ENCODE results near the gene EPG5.
"Not testable (repeated sequence)": the region's sequence is repeated elsewhere in the genome, so short reads cannot be mapped to it uniquely, and the experiment has no call there.

- not testable (repeated sequence) for TF ChIP-seq CTCF (IDR thresholded peaks at IDR 0.05 in 8 of 11, conservative IDR thresholded peaks at IDR 0.05 in 3 of 11); POLR2A (IDR thresholded peaks at IDR 0.05)
These were observed 2.2 kb downstream of the EPG5 start for GRCh38 chr18:45964913-45965312.

Measured in spleen (tissue), 7 donors.